Kasumi-1 (cell line): ENCODE results near the gene FCAR.
"Not testable (repeated sequence)": the region's sequence is repeated elsewhere in the genome, so short reads cannot be mapped to it uniquely, and the experiment has no call there.

Source experiments
- DNase-seq, 2 experiments: peaks; one replicate each; lab custom pipeline; 2025; lab: John Stamatoyannopoulos, UW

Gene FCAR

DNA sequence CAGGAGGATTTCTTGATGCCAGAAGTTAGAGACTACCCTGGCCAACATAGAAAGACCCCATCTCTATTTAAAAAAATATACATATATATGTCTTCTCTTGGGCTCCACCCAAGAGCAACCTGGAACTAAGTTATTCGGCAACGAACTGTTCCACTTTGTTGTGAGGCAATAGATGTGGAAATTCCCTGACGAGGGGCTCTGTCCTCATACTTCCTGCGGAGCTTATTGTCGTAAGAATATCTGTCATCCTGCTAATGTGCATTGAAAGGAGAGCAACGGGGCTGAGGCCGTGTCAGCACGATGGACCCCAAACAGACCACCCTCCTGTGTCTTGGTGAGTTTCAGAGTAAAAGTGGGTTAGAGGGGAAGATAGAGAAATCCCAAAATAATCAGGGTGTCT lies at the start of gene FCAR:
TSS of gene FCAR (plus strand) at position 246 of the 400 bp plus-strand sequence. CDS start at position 301, 55 bp downstream.
- DNase-seq, result no peak

DNA sequence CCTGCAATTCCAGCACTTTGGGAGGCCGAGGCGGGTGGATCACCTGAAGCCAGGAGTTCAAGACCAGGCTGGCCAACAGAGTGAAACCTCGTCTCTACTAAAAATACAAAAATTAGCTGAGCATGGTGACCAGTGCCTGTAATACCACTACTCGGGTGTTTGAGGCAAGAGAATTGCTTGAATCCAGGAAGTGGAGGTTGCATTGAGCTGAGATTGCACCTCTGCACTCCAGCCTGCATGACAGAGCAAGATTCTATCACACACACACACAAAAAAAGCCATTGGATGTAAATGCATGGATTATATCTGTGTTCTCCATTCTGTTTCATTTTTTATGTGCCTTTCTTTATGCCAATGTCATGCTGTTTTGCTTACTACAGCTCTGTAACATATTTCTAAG lies 49.6 kb upstream of the FCAR start:
- DNase-seq, result not testable (repeated sequence)

DNA sequence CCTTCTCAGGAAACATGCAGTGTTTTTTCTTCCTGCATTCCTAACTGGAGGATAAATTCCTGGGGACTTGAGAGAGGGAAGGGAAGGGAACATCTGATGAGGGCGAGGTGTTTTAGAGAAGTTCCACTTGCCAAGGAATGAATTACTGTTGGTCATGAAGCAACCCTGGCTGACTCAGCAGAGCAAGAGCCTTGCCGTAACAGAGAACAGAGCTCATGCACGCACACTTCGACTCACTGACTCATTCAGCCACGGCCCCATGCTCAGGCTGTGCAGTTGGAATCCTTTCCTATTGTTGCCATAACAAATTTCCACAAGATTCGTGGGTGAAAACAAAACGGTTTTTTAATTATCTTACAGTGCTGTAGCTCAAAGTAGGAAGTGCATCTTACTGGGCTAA lies 48.7 kb upstream of the FCAR start:
- DNase-seq, result peak; percentile 10 to 11

DNA sequence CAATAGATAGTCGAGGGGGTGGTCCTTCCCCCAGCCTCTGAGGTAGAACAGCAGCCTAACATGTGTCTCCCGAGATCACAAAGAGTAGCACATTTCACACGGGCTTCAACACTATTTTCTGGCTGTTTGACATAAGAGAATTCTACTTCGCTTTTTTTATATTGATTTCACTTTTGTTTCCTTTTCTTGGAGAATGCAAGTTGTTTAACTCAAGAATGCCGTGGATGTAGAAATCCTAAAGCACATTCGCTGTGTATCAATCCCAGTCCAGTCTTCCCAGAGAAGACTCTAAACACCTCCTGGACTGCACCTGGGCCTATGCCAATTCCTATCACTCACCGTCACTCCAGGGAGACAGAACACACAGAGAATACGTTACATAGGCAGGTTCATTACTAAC lies 46.0 kb upstream of the FCAR start:
- DNase-seq, result not testable (repeated sequence)

DNA sequence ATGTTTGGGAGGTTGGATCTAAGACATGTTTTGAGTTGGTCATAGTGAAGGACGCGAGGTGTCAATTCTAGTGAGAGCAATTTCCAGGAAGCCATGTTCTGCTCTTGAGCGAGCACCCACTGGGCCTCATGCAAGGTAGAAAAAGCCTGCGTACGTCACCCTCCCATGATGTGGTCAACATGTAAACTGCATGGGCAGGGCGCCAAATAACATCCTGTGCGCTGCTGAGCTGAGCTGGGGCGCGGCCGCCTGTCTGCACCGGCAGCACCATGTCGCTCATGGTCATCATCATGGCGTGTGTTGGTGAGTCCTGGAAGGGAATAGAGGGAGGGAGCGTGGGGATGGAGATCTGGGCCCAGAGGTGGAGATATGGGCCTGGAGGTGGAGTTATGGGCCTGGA lies 41.5 kb upstream of the FCAR start, which contains the start of gene KIR2DS4:
TSS of gene KIR2DS4 (plus strand) at position 181 of the 400 bp plus-strand sequence.
- DNase-seq, result not testable (repeated sequence)

DNA sequence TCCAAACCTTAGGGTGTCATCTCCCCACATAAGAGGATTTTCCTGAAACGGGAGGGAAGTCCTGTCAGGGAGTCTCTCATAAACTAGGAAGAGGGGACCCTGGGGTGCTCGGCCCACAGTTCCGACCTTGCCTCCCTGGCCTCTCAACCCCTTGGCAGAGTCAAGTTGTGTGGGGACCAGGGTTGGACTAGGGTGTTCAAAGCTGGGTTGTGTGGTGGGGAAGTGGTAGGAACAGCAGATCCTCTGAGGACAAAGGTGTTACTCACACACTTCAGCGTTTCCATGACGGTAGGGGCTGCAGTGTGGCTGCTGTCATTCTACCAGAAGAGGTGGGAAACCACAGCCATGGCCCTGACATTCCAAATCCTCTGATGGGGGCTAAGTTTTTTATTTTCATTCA lies 38.9 kb upstream of the FCAR start:
- DNase-seq, result not testable (repeated sequence)

DNA sequence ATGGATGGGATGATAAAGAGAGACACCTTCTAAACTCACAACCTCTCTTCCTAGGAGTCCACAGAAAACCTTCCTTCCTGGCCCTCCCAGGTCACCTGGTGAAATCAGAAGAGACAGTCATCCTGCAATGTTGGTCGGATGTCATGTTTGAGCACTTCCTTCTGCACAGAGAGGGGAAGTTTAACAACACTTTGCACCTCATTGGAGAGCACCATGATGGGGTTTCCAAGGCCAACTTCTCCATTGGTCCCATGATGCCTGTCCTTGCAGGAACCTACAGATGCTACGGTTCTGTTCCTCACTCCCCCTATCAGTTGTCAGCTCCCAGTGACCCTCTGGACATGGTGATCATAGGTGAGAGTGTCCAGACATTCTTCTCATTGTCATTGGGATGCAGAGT lies 36.5 kb upstream of the FCAR start:
- not testable (repeated sequence) for DNase-seq

DNA sequence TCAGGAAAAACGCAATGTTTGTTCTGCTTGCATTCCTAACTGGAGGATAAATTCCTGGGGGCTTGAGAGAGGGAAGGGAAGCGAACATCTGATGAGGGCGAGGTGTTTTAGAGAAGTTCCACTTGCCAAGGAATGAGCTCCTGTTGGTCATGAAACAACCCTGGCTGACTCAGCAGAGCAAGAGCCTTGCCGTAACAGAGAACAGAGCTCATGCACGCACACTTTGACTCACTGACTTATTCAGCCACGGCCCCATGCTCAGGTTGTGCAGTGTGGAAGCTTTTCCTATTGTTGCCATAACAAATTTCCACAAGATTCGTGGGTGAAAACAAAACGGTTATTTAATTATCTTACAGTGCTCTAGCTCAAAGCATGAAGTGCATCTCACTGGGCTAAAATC lies 30.9 kb upstream of the FCAR start:
- DNase-seq, result not testable (repeated sequence)

DNA sequence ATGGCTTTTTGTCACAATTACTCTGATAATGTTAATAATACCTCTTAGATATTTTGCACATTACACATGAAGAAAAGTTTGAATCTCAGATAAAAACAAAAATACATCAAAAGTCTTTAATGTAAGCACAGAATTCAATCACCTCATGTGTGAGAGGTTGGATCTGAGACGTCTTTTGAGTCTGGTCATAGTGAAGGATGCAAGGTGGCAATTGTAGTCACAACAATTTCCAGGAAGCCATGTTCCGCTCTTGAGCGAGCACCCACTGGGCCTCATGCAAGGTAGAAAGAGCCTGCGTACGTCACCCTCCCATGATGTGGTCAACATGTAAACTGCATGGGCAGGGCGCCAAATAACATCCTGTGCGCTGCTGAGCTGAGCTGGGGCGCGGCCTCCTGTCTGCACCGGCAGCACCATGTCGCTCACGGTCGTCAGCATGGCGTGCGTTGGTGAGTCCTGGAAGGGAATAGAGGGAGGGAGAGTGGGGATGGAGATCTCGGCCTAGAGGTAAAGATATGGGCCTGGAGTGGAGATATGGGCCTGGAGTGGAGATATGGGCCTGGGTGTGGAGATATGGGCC lies 23.9 kb upstream of the FCAR start, which contains the start of gene KIR3DL2:
TSS of gene KIR3DL2 (plus strand) at position 383 of the 580 bp plus-strand sequence. CDS start at position 416, 33 bp downstream.
- not testable (repeated sequence) for DNase-seq

DNA sequence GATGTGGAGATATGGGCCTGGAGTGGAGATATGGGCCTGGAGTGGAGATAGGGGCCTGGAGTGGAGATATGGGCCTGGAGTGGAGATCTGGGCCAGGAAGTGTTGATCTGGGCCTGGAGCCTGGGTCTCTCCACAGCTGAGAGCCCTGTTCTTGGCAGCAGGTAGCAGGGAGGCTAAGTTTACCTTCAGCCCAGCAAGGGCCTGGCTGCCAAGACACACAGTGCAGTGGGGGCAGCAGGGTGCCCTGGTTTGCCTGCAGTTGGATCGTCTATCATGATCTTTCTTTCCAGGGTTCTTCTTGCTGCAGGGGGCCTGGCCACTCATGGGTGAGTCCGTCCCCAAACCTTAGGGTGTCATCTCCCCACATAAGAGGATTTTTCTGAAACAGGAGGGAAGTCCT lies 23.1 kb upstream of the FCAR start:
- no peak for DNase-seq

DNA sequence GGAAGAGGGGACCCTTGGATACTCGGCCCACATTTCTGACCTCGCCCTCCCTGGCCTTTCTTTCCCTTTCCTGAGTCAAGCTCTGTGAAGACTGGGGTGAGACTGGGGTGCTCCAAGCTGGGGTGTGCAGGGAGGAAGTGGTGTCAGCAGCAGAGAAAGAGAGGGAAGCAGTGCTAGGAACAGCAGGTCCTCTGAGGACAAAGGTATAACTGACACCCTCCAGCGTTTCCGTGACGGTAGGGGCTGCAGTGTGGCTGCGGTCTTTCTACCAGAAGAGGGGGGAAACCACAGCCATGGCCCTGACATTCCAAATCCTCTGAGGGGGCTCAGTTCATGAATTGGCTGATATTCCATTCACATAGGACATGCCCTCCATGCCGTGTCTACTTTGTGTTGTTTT lies 22.7 kb upstream of the FCAR start:
- peak in 1 of 2 experiments; percentile 20 for DNase-seq

DNA sequence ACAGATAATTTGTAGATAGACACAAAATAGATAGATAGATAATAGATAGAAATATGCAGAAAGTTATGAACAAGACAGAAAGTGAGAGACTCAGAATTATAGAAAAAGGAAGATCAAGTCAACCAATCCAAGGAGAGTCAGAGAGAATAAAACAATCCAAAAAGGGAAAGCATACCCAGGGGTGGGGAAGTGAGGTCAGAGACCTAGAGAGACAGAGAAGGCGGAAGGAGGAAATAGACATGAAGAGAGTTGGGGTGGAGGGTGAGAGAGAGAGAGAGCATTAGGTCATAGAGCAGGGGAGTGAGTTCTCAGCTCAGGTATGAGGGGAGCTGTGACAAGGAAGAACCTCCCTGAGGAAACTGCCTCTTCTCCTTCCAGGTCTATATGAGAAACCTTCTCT lies 18.8 kb upstream of the FCAR start:
- not testable (repeated sequence) for DNase-seq

DNA sequence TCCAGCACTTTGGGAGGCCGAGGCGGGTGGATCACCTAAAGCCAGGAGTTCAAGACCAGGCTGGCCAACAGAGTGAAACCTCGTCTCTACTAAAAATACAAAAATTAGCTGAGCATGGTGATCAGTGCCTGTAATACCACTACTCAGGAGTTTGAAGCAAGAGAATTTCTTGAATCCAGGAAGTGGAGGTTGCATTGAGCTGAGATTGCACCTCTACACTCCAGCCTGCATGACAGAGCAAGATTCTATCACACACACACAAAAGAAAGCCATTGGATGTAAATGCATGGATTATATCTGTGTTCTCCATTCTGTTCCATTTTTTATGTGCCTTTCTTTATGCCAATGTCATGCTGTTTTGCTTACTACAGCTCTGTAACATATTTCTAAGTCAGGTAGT lies 15.6 kb upstream of the FCAR start:
- not testable (repeated sequence) for DNase-seq

DNA sequence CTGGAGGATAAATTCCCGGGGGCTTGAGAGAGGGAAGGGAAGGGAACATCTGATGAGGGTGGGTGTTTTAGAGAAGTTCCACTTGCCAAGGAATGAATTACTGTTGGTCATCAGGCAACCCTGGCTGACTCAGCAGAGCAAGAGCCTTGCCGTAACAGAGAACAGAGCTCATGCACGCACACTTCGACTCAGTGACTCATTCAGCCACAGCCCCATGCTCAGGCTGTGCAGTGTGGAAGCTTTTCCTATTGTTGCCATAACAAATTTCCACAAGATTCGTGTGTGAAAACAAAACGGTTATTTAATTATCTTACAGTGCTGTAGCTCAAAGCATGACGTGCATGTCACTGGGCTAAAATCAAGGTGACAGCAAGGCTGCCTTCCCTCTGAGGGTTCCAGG lies 14.6 kb upstream of the FCAR start:
- DNase-seq, result not testable (repeated sequence)

DNA sequence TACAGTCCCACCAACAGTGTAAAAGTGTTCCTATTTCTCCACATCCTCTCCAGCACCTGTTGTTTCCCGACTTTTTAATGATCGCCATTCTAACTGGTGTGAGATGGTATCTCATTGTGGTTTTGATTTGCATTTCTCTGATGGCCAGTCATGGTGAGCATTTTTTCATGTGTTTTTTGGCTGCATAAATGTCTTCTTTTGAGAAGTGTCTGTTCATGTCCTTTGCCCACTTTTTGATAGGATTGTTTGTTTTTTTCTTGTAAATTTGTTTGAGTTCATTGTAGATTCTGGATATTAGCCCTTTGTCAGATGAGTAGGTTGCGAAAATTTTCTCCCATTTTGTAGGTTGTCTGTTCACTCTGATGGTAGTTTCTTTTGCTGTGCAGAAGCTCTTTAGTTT lies 10.6 kb upstream of the FCAR start:
- DNase-seq, result not testable (repeated sequence)

DNA sequence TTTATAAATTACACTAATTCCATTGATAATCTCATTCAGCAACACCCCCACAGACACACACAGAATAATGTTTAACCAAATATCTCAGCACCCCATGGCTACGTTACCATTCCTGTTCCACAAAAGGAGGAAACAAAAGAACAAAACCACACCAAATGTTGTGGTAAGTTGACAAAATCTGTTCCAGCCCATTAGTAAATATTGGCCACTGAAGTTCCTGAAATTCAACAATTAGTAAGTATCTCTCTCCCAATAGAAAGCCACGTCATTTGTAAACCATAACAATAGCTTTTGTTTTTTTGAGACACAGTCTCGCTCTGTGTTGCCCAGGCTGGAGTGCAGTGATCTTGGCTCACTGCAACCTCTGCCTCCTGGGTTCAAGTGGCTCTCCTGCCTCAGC lies 2.3 kb upstream of the FCAR start:
- DNase-seq, result peak in 1 of 2 experiments; percentile 6

DNA sequence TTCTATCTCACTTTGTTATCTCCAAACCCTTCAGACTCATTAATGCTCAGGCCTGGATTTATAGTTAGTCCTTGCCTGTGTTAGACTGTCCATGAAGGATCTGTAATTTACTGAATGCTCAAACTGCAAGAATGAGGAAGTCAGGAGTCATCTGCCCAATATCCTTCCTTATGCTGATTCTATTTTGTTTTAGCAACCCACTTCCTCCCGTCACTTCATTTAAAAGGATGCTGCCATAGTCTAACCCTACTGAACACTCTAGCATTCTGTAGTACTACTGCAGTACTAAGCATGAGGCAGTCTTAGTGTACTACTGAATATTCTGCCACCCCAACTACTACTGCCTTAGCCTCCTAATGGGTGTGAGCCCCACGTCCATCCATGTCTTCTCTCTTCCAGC lies 1.5 kb downstream of the FCAR start:
- peak; percentile 90 to 91 for DNase-seq

DNA sequence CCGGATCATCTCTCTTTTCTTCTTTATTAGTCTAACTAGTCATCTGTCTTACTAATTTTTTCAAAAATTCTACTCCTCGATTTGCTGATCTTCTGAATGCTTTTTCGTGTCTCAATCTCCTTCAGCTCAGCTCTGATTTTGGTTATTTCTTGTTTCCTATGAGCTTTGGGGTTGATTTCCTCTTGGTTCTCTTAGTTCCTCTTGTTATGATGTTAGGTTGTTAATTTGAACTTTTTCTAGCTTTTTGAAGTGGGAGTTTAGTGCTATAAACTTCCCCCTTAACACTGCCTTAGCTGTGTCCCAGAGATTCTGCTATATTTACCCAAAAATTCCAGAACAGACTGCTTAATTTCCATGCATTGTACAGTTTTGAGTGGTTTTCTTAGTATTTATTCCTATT lies 3.4 kb downstream of the FCAR start:
- no peak for DNase-seq

DNA sequence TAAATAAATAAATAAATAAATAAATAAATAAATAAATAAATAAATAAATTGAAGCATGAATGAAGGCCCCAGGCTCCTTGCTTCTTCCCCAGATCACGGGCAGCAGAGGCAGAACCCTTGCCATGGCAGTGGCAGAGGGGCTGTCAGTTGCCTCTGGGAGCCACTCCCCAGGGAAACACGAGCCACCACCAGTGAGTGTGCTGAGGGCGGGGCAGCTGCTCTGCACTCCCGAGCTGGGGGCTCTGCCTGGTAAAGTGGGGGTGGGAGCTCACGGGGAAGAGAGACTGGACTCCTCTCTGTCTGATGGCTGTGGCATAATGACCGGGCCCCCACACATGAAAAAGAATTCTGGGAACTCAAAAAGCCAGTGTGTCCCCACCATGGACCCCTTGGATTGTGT lies 7.8 kb downstream of the FCAR start:
- no peak for DNase-seq

DNA sequence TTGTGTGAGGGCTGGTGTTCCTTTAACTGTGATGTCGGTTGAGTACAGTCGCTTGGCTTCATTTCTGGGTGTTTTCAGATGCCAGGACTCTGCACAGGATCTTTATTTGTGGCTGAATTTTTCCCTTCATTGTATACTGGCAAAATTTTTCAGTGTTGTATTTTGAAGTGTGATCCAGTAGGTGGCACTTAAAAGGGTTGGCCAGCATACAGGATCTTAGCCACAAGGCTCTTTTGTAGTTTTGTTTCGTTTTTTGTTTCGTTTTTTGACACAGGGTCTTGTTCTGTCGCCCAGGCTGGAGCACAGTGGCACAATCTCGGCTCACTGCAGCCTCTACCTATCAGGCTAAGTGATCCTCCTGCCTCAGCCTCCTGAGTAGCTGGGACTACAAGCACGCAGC lies 8.7 kb downstream of the FCAR start:
- DNase-seq, result peak; percentile 65 to 67

DNA sequence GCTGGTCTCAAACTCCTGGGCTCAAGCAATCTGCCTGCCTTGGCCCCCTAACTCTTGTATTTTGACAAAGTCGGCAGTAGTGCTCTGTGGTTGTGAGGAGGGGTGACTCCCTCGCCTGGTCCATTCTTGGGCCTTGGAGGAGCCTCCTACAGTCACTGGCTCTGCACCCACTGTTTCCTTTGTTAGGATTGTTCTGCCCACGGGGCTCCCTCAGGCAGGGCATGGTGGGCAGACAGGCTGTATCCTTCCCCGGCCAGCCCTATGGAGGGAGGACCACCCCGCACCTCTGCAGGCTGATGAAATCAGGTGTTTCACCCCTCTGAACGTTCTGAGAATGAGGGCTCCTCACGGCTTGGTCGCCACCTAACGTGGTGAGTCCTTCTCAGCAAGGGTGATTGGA lies 9.2 kb downstream of the FCAR start:
- no peak for DNase-seq

DNA sequence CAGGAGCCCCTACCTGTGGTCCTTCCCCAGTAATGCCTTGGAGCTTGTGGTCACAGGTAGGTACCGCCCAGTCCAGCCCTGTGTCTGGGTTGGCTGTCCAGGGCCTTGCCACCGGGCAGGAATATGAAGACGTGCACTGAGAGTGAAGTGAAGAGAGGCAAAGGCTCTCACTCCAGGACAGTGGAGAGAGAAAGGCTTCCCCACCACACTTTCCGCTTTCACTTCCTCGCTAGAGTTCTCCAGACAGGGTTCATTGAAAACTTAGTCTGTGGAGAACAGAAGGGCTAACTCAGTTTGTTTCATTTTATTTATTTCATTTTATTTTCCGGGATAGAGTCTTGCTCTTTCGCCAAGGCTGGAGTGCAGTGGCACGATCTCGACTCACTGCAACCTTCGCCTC lies 14.2 kb downstream of the FCAR start:
- DNase-seq, result no peak

DNA sequence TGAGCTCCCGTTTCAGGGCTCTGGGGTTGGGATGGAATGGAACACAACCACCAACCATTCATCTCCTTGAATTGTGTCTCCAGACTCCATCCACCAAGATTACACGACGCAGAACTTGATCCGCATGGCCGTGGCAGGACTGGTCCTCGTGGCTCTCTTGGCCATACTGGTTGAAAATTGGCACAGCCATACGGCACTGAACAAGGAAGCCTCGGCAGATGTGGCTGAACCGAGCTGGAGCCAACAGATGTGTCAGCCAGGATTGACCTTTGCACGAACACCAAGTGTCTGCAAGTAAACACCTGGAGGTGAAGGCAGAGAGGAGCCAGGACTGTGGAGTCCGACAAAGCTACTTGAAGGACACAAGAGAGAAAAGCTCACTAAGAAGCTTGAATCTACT lies 15.5 kb downstream of the FCAR start:
- no peak for DNase-seq

DNA sequence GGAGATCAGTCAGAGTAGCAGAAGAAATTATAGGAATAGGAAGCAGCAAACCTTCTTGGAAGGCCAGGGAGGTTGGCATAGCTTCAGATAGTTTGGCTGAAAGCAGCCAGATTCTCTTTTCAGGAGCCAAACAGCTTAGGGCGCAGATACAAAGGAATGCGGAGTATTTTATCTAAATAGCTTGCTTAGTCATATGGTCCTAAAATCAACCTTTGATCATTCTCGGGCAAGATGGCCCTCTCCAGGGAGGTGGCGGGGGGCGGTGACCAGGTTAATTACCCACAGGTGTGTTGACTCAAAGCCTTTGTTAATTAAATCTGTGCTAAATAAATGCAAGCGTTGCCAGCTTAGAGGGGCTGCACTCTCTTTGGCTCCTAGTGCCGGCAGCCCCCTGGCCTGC lies 19.4 kb downstream of the FCAR start:
- no peak for DNase-seq
